ENCODE measurements around the gene EIF4EBP2. TPM values are rescaled to one million over a fixed set of nuclear protein-coding genes. Genes with fewer than 3 reads are reported as not detected.

EIF4EBP2 gene
- total and polyA plus RNA-seq, 2 experiments from 2014 or later = 18.2 to 34.8 TPM

- Histone ChIP-seq H4K20me1 (ENCODE audit: insufficient read depth) (no peaks in the 10 kb centered on the region), H2AFZ (no peak overlapping the region), H3K27ac (no peak overlapping the region), H3K9me3 (ENCODE audit: low read depth) (no peaks in the 10 kb centered on the region), H3K4me2 (ENCODE audit: unreplicated experiment) (no peak overlapping the region), H3K9ac (no peak overlapping the region), H3F3A (ENCODE audit: insufficient read depth) (no peaks in the 10 kb centered on the region), H3K4me1 (ENCODE audit: insufficient read depth) (no peaks in the 10 kb centered on the region), H3K79me2 (ENCODE audit: insufficient read depth) (no peaks in the 10 kb centered on the region), H3K4me3 (no peak overlapping the region), H3K36me3 (ENCODE audit: low read depth) (no peaks in the 10 kb centered on the region), H3K27me3 (replicated peaks; ENCODE audit: insufficient read depth) (0 out of 2 replicates have a peak, but pooled peaks cover 3% of the 10 kb centered on the region), H3K9me2 (ENCODE audit: insufficient read depth) (no peaks in the 10 kb centered on the region)
- DNase-seq = no peak
- WGBS, 2 experiments (ENCODE audit: low coverage in 1 of 2, low lambda C conversion rate in 2 of 2, missing lambda C conversion rate in 2 of 2) = 75 to 85% methylated on average over 2 of the region's 2 CpGs
- in situ Hi-C loops (cut with MboI) = no loop called here
- no peak for TF ChIP-seq EZH2 (IDR thresholded peaks at IDR 0.05; ENCODE audit: insufficient read depth, poor library complexity, severe bottlenecking)
- no peak for TF ChIP-seq EZH2phosphoT487 (IDR thresholded peaks at IDR 0.05; ENCODE audit: insufficient read depth, low read depth)
Observed at GRCh38 chr10:70448236-70448635, 44.3 kb downstream of the EIF4EBP2 start.

- Histone ChIP-seq H3F3A (ENCODE audit: insufficient read depth) (no peaks in the 10 kb centered on the region), H3K79me2 (ENCODE audit: insufficient read depth) (no peaks in the 10 kb centered on the region), H3K4me3 (no peak overlapping the region), H3K9ac (no peak overlapping the region), H3K27ac (no peak overlapping the region), H3K4me1 (ENCODE audit: insufficient read depth) (no peaks in the 10 kb centered on the region), H4K20me1 (ENCODE audit: insufficient read depth) (no peaks in the 10 kb centered on the region), H3K9me3 (ENCODE audit: low read depth) (no peaks in the 10 kb centered on the region), H3K4me2 (ENCODE audit: unreplicated experiment) (no peak overlapping the region), H2AFZ (no peak overlapping the region), H3K27me3 (replicated peaks; ENCODE audit: insufficient read depth) (no peaks in the 10 kb centered on the region), H3K9me2 (ENCODE audit: insufficient read depth) (no peaks in the 10 kb centered on the region), H3K36me3 (ENCODE audit: low read depth) (no peaks in the 10 kb centered on the region)
- DNase-seq = no peak
- 75 to 76% methylated on average over 6 of the region's 6 CpGs for WGBS, 2 experiments (ENCODE audit: low coverage in 1 of 2, low lambda C conversion rate in 2 of 2, missing lambda C conversion rate in 2 of 2)
- in situ Hi-C loops (cut with MboI) = no loop called here
- no peak for TF ChIP-seq EZH2 (IDR thresholded peaks at IDR 0.05; ENCODE audit: insufficient read depth, poor library complexity, severe bottlenecking)
- no peak for TF ChIP-seq EZH2phosphoT487 (IDR thresholded peaks at IDR 0.05; ENCODE audit: insufficient read depth, low read depth)
Observed at GRCh38 chr10:70455213-70455630, 51.3 kb downstream of the EIF4EBP2 start.

GRCh38 chr10:70456164-70456563, 52.2 kb downstream of the EIF4EBP2 start:
- no peaks in the 10 kb centered on the region for H3K36me3 ChIP-seq (ENCODE audit: low read depth)
- H4K20me1 ChIP-seq (ENCODE audit: insufficient read depth) = no peaks in the 10 kb centered on the region
- no peaks in the 10 kb centered on the region for H3K4me1 ChIP-seq (ENCODE audit: insufficient read depth)
- no peak overlapping the region for H3K4me2 ChIP-seq (ENCODE audit: unreplicated experiment)
- no peak overlapping the region for H3K4me3 ChIP-seq
- no peak for DNase-seq
- no peaks in the 10 kb centered on the region for H3K79me2 ChIP-seq (ENCODE audit: insufficient read depth)
- TF ChIP-seq EZH2phosphoT487 (IDR thresholded peaks at IDR 0.05; ENCODE audit: insufficient read depth, low read depth) (no peak), EZH2 (IDR thresholded peaks at IDR 0.05; ENCODE audit: insufficient read depth, poor library complexity, severe bottlenecking) (no peak)
- no peaks in the 10 kb centered on the region for H3K9me2 ChIP-seq (ENCODE audit: insufficient read depth)
- H3K9ac ChIP-seq = no peak overlapping the region
- H3F3A ChIP-seq (ENCODE audit: insufficient read depth) = no peaks in the 10 kb centered on the region
- in situ Hi-C loops (cut with MboI) = no loop called here
- H3K27me3 ChIP-seq (replicated peaks; ENCODE audit: insufficient read depth) = no peaks in the 10 kb centered on the region
- no peak overlapping the region for H2AFZ ChIP-seq
- no peaks in the 10 kb centered on the region for H3K9me3 ChIP-seq (ENCODE audit: low read depth)
- WGBS, 2 experiments (ENCODE audit: low coverage in 1 of 2, low lambda C conversion rate in 2 of 2, missing lambda C conversion rate in 2 of 2) = 72 to 73% methylated on average over 6 to 8 of the region's 8 CpGs
- H3K27ac ChIP-seq = no peak overlapping the region

- Histone ChIP-seq H3K79me2 (ENCODE audit: insufficient read depth) (no peaks in the 10 kb centered on the region), H3K9me2 (ENCODE audit: insufficient read depth) (no peaks in the 10 kb centered on the region), H3K4me2 (ENCODE audit: unreplicated experiment) (peak overlapping the region; percentile 74), H3K27ac (no peak overlapping the region), H3K4me3 (no peak overlapping the region; the same call in 1 of the 2 replicates), H3K9ac (peak overlapping the region; percentile 24; the same call in 1 of the 2 replicates), H3K27me3 (replicated peaks; ENCODE audit: insufficient read depth) (no peaks in the 10 kb centered on the region), H3K36me3 (ENCODE audit: low read depth) (no peaks in the 10 kb centered on the region), H2AFZ (no peak overlapping the region), H3F3A (ENCODE audit: insufficient read depth) (no peaks in the 10 kb centered on the region), H4K20me1 (ENCODE audit: insufficient read depth) (no peaks in the 10 kb centered on the region), H3K9me3 (ENCODE audit: low read depth) (no peaks in the 10 kb centered on the region), H3K4me1 (ENCODE audit: insufficient read depth) (no peaks in the 10 kb centered on the region)
- 77% methylated on average over 17 of the region's 17 CpGs for WGBS, 2 experiments (ENCODE audit: low coverage in 1 of 2, low lambda C conversion rate in 2 of 2, missing lambda C conversion rate in 2 of 2)
- in situ Hi-C loops (cut with MboI) = no loop called here
- no peak for DNase-seq
- TF ChIP-seq EZH2phosphoT487 (IDR thresholded peaks at IDR 0.05; ENCODE audit: insufficient read depth, low read depth) (no peak), EZH2 (IDR thresholded peaks at IDR 0.05; ENCODE audit: insufficient read depth, poor library complexity, severe bottlenecking) (no peak)
Observed at GRCh38 chr10:70457759-70458305, 53.9 kb downstream of the EIF4EBP2 start.

All from GM23248 (cell line).